GM12801 (cell line): ENCODE results near the gene KRTAP5-10.
"Not testable (repeated sequence)": the region's sequence is repeated elsewhere in the genome, so short reads cannot be mapped to it uniquely, and the experiment has no call there.

Experiments
- TF ChIP-seq, protein P1 (sequence below): IDR thresholded peaks from one replicate; pipeline ENCODE4 v1.5.1; 2011; ENCODE audit warnings: control low read depth; ENCODE audit not compliant: insufficient read length; ENCODE audit errors: extremely low read depth

KRTAP5-10 gene

DNA sequence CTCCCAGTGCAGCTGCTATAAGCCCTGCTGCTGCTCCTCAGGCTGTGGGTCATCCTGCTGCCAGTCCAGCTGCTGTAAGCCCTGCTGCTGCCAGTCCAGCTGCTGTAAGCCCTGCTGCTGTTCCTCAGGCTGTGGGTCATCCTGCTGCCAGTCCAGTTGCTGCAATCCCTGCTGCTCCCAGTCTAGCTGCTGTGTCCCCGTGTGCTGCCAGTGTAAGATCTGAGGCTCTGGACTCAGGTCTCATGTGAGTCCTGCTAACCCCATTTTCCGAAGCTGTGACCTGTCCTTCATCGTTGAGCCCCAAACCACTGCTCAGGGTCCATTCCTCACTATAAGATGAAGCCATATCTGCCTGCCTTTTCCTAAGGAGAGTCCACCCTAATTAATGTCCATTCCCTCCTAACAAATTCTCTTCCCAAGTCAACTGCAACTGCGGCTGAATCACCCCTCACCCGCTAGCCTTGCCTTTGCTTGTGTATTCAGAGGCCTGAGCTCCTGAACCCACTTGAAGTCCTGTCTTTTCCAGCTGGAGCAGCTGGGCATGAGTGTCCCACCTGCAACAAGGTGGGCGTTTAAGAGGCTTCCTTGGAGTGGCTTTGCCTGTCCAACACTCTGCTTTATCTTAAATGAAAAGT, 37.7 kb upstream of the KRTAP5-10 start:
- TF ChIP-seq, protein P1, sequence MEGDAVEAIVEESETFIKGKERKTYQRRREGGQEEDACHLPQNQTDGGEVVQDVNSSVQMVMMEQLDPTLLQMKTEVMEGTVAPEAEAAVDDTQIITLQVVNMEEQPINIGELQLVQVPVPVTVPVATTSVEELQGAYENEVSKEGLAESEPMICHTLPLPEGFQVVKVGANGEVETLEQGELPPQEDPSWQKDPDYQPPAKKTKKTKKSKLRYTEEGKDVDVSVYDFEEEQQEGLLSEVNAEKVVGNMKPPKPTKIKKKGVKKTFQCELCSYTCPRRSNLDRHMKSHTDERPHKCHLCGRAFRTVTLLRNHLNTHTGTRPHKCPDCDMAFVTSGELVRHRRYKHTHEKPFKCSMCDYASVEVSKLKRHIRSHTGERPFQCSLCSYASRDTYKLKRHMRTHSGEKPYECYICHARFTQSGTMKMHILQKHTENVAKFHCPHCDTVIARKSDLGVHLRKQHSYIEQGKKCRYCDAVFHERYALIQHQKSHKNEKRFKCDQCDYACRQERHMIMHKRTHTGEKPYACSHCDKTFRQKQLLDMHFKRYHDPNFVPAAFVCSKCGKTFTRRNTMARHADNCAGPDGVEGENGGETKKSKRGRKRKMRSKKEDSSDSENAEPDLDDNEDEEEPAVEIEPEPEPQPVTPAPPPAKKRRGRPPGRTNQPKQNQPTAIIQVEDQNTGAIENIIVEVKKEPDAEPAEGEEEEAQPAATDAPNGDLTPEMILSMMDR: no peak

DNA sequence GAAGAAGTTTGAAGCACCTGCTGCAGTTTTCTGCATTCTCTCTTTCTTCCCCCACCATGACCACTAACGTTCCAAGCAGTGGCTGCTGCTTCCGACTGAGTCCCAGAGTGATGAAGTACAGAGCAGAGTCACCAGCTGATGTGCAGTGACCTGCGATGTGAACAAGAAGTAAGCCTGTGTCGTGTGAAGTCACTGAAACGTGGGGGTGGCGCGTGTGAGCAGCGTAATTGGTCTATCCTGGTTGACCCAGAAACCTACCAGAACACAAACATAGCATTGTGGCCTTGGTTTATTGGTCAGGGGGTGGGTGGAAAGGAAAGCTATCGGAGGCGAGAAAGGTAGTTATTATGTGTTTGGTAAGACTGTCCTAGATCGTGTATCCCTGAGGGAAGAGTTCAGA, 34.8 kb upstream of the KRTAP5-10 start:
- TF ChIP-seq, protein P1: no peak

DNA sequence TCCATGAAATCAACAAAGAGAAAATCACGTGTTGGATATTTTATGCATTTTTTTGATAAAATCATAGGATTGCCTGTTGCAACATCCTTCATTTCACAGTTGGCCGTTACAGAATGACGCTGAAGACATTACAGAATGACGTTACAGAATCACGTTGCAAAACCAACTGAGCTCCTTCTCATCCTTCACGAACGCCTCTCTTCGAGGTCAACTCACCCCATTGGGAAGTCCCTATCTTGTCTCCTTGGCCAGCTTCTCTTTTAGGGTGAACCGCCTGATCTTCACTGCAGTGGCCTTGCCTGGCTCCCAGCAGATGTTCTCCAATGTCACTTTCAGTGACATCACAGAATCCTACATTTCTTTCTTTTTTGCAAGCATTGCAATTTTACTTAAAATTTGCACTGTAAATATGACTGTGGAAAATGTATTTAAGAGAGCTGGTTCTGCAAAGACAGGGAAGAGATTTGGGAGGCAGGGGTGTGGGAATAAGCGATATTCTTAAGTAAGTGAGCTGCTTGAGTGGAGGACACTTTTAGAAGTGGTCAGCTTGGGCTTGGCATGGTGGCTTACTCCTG, 33.2 kb upstream of the KRTAP5-10 start:
- TF ChIP-seq, protein P1: no peak

DNA sequence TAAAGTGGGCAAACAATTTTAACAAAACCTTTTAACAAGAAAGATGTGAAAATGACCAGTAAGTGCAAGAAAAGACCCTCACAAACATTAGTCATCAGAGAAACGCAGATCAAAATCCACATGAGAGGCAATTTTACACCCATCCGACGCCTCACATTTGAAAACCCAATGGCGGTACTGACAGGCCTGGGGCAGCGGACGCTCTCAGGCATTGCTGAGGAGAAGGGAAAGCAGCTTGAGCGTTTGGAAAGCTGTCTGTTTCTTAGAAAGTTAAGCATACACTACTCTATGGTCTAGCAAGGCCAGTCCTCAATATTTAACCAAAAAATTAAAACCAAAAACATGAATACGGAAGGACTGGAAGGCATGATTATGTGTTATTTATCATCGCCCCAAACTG, 29.5 kb upstream of the KRTAP5-10 start:
- TF ChIP-seq, protein P1: no peak

DNA sequence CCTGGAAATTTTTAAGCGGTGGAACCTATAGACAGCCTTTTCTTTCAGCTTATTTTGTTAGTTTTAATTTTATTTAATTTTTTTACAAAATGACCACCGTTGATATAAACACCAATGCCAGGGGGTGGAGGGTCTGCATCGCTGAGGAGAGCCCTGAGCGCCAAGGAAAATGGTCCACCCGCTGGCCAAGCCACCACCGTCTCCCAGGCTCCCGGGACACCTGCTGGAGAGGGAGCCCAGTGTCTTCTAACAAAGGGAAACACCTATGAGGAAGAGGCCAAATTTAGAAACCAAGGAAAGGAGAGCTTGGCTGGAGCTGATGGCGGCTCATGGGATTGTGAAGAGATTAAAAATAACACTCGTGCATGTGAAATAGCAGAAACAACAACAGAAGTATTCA, 27.8 kb upstream of the KRTAP5-10 start:
- TF ChIP-seq, protein P1: no peak

DNA sequence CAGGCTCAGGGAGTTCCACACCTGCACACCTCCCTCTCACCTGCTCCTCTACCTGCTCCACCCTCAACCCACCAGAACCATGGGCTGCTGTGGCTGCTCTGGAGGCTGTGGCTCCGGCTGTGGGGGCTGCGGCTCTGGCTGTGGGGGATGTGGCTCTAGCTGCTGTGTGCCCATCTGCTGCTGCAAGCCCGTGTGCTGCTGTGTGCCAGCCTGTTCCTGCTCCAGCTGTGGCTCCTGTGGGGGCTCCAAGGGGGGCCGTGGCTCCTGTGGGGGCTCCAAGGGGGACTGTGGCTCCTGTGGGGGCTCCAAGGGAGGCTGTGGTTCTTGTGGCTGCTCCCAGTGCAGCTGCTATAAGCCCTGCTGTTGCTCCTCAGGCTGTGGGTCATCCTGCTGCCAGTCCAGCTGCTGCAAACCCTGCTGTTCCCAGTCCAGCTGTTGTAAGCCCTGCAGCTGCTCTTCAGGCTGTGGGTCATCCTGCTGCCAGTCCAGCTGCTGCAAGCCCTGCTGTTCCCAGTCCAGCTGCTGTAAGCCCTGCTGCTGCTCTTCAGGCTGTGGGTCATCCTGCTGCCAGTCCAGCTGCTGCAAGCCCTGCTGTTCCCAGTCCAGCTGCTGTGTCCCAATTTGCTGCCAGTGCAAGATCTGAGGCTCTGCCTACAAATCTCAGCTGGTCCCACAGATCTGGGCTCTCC, 27.2 kb upstream of the KRTAP5-10 start, which contains the start of gene KRTAP5-8:
KRTAP5-8 (plus strand) TSS at position 49 of the 689 bp plus-strand sequence; CDS start at position 80, 31 bp downstream.
- TF ChIP-seq, protein P1: not testable (repeated sequence)

DNA sequence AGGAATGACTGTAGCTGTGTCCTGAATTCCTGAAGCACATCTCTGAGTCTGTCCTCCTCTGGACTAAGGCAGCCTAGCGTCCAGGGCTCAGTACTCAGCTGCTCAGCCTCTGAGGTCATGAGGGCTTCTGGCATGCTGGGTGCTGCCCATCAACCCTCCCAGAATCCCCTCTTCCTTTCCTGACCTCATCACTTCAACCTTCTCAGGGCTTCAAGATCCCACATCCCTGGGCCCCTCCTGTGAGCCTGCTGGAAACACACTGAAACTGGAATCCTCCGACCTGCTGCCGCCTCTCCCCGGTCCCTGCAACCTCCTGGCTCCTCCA, 26.7 kb upstream of the KRTAP5-10 start:
- TF ChIP-seq, protein P1: no peak
